ENCODE results near the gene SUN1. TPM values are rescaled to one million over a fixed set of nuclear protein-coding genes. Genes with fewer than 3 reads are reported as not detected.

The SUN1 gene
- total and polyA plus RNA-seq, 9 of the 15 experiments (the other 6 are each of a cell fraction or from before 2014, with no cell fraction given), result 36.8 to 132 (median 62.3) TPM

- H3K36me3 ChIP-seq (ENCODE audit: control insufficient read depth, insufficient read depth, low read length), result peaks cover 33% of the 10 kb centered on the region; the same call in 2 of the 3 replicates
- H3K79me2 ChIP-seq (ENCODE audit: control insufficient read depth, insufficient read depth, low read length), result peaks cover 95% of the 10 kb centered on the region
- H3K4me1 ChIP-seq (replicated peaks in 1 of 2; ENCODE audit: control insufficient read depth in 2 of 2, insufficient read depth in 2 of 2, low read length in 2 of 2), result peaks cover 15 to 18% of the 10 kb centered on the region in 2 experiments; a peak in 4 of 5 replicates
- in situ Hi-C loops (cut with MboI), result no loop called here
- WGBS (ENCODE audit: insufficient coverage, low coverage, missing lambda C conversion rate), result 72% methylated on average over 8 of the region's 11 CpGs
- peaks cover 20% of the 10 kb centered on the region; the same call in 1 of the 2 replicates for H4K20me1 ChIP-seq (replicated peaks; ENCODE audit: control insufficient read depth, insufficient read depth, low read length)
- H3K27me3 ChIP-seq (ENCODE audit: control insufficient read depth in 2 of 2, insufficient read depth in 2 of 2, low read length in 2 of 2), result no peaks in the 10 kb centered on the region
- no peak overlapping the region for H3K27ac ChIP-seq (ENCODE audit: extremely low read depth, low read depth, low read length)
- CTCF ChIA-PET (ENCODE audit: low intra/inter-chr PET ratio), result no interaction called here
- no TSS peak for BruUV-seq (replicated peaks)
- H3K9ac ChIP-seq (ENCODE audit: insufficient read depth in 1 of 2, low read depth in 2 of 2, low read length in 2 of 2), result no peak overlapping the region
- H3K4me3 ChIP-seq, result no peak overlapping the region
- H3K4me2 ChIP-seq (ENCODE audit: insufficient read depth, low read length), result no peak overlapping the region
- H2AFZ ChIP-seq (ENCODE audit: low read depth, low read length), result no peak overlapping the region
- POLR2A ChIA-PET, result interaction anchor here (0.7 kb wide), 1 partner anchor 34 kb away, joined by 3 read pairs; no protein-coding TSS in a partner anchor
- no peak for TF ChIP-seq ZNF224 (CRISPR knock-in tag; IDR thresholded peaks at IDR 0.05)
- TF ChIP-seq CEBPG (CRISPR knock-in tag; IDR thresholded peaks at IDR 0.05), result peak; percentile 54
- TF ChIP-seq CEBPG (tag; conservative IDR thresholded peaks at IDR 0.05 in 1 of 2, IDR thresholded peaks at IDR 0.05 in 1 of 2), result peak in 1 of 2 experiments; percentile 43; a peak in 2 of 4 replicates
- TF ChIP-seq MLLT1 (IDR thresholded peaks at IDR 0.05), result no peak
- ATAC-seq (peak; percentile 27; the same call in 2 of the 3 replicates), DNase-seq (ENCODE audit: extremely low read depth in 1 of 4, low spot score in 3 of 4) (no peak), FAIRE-seq (no peak)
- intact Hi-C loops (cut with micrococcal nuclease), result no loop called here
- no peaks in the 10 kb centered on the region for H3K9me1 ChIP-seq (ENCODE audit: control insufficient read depth, insufficient read depth, low read length)
- H3K9me3 ChIP-seq (replicated peaks; ENCODE audit: control insufficient read depth, insufficient read depth, low read depth, low read length), result no peaks in the 10 kb centered on the region
These were observed 7.6 kb upstream of the SUN1 start for GRCh38 chr7:824664-825063.
